C4-2B (cell line): Measurements from ENCODE around the gene F12.
A peak's percentile ranks its signal among the peaks of the same experiment; 100 is the strongest.
"Not testable (repeated sequence)": the region's sequence is repeated elsewhere in the genome, so short reads cannot be mapped to it uniquely, and the experiment has no call there.

Source experiments
- H3K27ac ChIP-seq: fragments of 450-650 bp; 2 replicates; pipeline ENCODE4 v1.5.1; 2017
- ZFX ChIP-seq: fragments of 450-650 bp; IDR thresholded peaks from 2 replicates; pipeline ENCODE4 v1.6.1; 2017
- TF ChIP-seq, protein P1 (sequence below): fragments of 450-650 bp; conservative IDR thresholded peaks from 2 replicates; pipeline ENCODE4 v1.5.1; 2017; ENCODE audit warnings: mild to moderate bottlenecking

The F12 gene

DNA sequence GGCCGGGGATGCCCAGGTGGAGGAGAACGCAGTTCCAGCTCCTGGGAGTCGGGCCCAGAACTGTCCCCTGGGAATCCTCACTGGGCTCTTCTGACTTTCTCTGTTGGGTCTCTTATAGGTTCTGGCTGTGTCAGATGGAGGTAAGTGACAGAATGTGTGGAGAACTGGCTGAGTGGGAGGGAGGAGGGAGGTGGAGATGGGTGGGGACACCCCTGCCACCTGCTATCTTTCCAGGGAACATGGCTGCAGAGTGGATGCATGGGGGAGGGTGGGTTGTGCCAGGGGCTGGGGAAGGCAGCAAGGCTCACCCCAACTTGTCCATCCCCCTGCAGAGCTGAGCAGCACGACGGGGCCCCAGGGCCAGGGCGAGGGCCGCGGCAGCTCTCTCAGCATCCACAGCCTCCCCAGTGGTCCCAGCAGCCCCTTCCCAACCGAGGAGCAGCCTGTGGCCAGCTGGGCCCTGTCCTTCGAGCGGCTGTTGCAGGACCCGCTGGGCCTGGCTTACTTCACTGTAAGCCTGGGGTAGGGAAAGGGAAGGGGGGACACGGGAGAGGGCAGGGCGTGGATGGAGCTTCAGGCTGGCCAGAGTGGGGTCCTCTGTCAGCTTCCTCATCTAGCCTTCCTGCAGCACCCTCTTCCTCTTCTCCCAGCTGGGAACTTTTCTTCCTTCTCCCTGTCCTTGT is 43.4 kb downstream of the F12 start:
- H3K27ac ChIP-seq, result peak overlapping the region; percentile 84
- TF ChIP-seq ZFX, result no peak
- TF ChIP-seq, protein P1, sequence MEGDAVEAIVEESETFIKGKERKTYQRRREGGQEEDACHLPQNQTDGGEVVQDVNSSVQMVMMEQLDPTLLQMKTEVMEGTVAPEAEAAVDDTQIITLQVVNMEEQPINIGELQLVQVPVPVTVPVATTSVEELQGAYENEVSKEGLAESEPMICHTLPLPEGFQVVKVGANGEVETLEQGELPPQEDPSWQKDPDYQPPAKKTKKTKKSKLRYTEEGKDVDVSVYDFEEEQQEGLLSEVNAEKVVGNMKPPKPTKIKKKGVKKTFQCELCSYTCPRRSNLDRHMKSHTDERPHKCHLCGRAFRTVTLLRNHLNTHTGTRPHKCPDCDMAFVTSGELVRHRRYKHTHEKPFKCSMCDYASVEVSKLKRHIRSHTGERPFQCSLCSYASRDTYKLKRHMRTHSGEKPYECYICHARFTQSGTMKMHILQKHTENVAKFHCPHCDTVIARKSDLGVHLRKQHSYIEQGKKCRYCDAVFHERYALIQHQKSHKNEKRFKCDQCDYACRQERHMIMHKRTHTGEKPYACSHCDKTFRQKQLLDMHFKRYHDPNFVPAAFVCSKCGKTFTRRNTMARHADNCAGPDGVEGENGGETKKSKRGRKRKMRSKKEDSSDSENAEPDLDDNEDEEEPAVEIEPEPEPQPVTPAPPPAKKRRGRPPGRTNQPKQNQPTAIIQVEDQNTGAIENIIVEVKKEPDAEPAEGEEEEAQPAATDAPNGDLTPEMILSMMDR, result no peak

DNA sequence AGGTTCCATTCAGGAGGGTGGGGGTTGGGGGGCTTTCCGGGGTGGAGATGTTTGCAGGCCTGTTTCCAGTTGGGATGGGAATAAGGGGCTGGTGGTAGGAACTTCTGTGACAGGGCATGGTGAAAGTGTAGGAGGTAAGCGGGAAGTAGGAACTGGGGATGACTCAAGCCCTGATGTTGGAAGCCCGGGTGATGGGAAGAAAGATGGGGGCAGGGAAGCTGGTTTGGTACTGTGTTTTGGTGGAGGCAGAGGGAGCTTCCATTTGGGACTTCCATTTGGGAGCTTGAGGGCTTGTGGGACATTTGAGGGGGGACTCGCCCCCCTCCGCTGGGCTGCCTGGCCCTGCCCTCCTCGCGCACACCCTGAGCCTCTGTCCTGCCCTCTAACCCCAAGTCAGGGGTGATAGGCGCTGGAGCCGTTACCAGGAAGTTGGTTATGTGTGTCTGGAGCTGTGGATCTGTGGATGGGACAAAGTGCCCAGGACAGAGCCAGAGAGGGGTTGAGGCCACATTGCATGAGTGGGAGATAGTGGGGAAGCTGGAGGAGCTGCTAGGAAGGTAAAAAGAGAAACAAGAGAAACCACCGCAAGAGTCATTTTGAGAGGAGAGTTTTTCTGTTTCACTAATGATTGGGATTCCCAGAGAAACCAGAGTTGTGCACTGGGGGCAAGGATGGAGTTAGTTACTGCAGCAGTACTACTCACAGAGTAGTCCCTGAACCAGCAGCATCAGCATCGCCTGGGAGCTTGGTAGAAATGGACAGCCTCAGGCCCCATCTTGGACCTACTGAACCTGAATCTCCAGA is 45.0 kb downstream of the F12 start:
- no peak overlapping the region for H3K27ac ChIP-seq
- TF ChIP-seq, protein P1, result no peak
- TF ChIP-seq ZFX, result no peak

DNA sequence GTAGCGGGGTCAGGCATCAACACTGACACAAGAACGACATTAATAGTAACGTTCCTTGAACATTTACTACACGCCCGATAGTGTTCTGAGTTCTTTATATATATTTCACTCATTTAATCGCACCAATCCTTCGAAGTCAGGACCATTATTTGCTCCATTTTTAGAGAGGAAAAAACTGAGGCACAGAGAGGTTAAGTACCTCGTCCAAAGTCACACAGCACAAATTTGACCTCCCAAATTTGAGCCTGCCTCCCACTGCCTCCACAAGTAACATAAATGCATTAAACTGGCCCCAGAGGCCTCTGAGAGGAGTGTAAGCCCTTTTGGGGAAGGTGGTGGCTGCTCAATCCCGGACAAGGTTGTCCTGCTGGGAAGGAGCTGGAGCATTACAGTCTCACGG is 45.8 kb downstream of the F12 start:
- no peak overlapping the region for H3K27ac ChIP-seq

DNA sequence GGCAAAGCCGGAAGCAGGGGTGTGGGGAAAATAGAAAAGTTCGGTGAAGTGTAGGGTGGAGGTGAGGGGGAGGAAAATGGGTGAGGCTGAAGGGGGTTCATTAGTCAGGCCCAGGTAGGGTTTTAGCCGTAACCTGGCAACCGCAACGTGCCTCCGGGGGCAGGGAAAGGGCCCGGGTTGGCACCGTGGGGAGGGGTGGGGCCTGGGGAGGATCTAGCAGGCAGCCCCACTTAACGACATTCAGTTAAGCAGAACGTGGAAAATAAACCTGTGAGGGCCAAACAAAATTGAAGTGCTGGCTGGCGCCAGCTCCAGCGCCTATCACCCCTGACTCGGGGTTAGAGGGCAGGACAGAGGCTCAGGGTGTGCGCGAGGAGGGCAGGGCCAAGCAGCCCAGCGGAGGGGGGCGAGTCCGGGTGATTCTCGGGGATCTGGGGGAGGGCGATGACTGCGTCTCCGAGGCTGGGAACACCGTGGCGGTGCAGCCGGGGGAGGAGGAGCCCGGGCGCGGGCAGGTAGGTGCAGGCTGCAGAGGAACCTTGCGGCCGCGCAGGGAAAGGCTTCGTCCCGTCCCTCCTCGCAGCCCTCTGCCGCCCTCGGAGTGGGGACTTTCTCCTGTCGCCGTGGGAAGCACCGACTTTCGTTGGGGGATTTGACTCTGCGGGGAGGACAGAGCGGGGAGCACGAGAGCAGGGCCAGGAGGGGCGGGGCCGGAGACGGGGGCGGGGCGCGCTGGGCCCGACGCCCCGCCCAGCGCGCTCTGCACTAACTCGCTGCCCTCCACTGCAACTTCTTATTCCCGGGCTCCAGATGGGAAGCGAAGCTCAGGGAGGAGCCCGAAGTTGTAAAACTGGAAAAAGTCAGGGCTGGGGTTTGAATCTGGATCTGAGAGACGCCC is 46.5 kb downstream of the F12 start:
- no peak overlapping the region for H3K27ac ChIP-seq
- no peak for TF ChIP-seq ZFX

More for the DNA sequence above, 45.8 kb downstream of the F12 start:
- no peak for TF ChIP-seq ZFX
- TF ChIP-seq, protein P1, result no peak

DNA sequence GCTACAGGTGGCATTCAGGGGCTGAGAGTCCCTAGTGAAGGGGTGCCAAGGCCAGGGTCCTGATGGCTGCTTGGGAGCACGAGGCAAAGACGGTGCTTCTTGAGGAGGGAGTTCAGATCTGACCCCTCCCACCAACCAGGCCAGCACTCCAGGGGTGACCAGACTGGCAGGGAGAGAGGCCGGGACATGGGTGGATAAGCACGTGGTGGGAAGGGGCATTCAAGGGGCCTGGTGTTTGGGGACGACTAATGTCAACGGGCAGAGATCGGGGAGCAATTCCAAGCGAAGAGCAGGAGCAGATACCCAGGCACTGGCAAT is 47.1 kb downstream of the F12 start:
- TF ChIP-seq, protein P1, result no peak
- TF ChIP-seq ZFX, result no peak
- H3K27ac ChIP-seq, result no peak overlapping the region

DNA sequence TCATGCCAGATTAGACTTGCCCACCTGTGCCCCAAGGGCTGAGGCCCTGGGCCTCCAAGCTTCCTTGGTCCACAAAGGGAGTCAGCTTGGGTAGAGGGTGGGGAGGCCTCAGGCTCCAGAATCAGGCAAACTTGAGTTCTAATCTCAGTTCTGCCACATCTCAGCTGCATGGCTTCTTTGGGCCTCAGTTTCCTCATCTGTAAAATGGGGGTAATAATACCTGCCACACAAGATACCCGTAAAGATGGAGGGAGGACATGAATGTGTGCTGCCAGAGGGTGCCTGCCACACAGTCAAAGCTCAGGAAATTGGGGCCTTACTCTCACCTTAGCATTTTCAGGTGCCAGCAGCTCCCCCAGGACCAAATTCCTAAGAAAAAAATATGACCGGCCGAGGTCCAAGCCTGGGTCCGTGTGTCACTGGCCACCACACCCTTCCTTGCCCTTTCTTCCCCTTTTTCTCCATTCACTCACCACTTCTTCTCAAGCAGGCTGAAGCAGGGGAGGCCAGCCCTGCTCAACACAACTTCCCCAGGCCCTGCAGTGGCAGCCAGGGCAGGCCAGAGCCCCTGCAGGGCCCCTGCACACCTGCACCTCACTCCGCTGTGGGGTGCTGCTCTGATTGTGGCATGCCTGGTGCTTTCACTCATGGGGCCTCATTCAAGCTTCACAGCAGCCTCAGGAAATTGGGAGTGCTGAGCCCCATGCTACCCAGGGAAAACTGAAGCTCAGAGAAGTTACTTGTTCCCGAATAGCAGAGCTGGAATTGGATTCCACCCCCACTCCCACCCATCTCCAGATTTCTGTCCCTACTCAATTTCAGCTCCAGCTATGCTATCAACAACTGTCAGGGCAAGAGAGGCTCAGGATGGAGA is 47.7 kb downstream of the F12 start:
- no peak overlapping the region for H3K27ac ChIP-seq

DNA sequence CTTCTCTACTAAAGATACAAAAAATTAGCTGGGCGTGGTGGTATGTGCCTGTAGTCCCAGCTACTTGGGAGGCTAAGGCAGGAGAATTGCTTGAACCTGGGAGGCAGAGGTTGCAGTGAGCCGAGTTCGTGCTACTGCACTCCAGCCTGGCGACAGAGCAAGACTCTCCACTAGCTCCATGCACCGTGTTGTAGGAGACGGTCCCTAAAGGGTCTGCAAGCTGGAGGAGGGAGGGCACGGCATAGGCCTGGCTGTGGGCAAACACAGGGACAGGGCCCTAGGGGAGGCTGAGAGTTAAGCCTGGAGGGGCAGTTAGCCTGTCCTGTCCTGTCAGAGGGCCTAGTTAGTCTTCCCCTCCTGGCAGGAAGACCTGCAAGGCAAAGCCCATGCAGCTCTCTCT is 48.6 kb downstream of the F12 start:
- not testable (repeated sequence) for H3K27ac ChIP-seq

More for the DNA sequence above, 47.7 kb downstream of the F12 start:
- TF ChIP-seq ZFX, result no peak
- TF ChIP-seq, protein P1, result no peak
